ENCODE results near the gene NMUR1.

The NMUR1 gene

DNA sequence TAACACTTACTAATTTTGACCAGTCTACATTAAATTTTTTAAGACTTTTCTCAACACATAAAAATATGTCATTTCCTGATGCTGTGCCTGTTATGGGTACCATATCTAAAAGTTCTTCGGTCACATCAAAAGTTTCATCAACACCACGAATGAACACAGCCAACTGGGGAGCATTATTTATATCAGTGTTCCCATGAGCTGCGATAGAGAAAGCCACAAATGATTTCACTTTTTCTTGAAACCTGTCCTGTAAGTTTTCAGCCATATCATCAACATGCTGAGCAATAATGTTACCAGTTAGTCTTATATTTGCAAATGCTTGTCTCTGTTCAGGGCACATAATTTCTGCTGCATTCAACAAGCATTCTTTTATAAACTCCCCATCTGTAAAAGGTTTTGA is 35.6 kb downstream of the NMUR1 start:
- no peak overlapping the region for H3K4me3 ChIP-seq (ENCODE audit: low read depth, low read length)
- no peaks in the 10 kb centered on the region for H3K9me3 ChIP-seq (ENCODE audit: control insufficient read depth, insufficient read depth, low read depth, low read length)
- CTCF ChIA-PET, result interaction anchor here (0.6 kb wide), 1 partner anchor 101 kb away, joined by 3 read pairs; no protein-coding TSS in a partner anchor
- no peaks in the 10 kb centered on the region for H3K36me3 ChIP-seq (ENCODE audit: control insufficient read depth in 2 of 2, insufficient read depth in 1 of 2, low read length in 2 of 2)
- no peak overlapping the region for H3K27ac ChIP-seq (ENCODE audit: extremely low read depth, low read depth, low read length)
- TF ChIP-seq ZNF624 (tag by site-specific recombination; IDR thresholded peaks at IDR 0.05), result no peak
- TF ChIP-seq, protein P1, sequence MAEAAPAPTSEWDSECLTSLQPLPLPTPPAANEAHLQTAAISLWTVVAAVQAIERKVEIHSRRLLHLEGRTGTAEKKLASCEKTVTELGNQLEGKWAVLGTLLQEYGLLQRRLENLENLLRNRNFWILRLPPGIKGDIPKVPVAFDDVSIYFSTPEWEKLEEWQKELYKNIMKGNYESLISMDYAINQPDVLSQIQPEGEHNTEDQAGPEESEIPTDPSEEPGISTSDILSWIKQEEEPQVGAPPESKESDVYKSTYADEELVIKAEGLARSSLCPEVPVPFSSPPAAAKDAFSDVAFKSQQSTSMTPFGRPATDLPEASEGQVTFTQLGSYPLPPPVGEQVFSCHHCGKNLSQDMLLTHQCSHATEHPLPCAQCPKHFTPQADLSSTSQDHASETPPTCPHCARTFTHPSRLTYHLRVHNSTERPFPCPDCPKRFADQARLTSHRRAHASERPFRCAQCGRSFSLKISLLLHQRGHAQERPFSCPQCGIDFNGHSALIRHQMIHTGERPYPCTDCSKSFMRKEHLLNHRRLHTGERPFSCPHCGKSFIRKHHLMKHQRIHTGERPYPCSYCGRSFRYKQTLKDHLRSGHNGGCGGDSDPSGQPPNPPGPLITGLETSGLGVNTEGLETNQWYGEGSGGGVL (tag by site-specific recombination; IDR thresholded peaks at IDR 0.05), result no peak
- TF ChIP-seq, protein P2, sequence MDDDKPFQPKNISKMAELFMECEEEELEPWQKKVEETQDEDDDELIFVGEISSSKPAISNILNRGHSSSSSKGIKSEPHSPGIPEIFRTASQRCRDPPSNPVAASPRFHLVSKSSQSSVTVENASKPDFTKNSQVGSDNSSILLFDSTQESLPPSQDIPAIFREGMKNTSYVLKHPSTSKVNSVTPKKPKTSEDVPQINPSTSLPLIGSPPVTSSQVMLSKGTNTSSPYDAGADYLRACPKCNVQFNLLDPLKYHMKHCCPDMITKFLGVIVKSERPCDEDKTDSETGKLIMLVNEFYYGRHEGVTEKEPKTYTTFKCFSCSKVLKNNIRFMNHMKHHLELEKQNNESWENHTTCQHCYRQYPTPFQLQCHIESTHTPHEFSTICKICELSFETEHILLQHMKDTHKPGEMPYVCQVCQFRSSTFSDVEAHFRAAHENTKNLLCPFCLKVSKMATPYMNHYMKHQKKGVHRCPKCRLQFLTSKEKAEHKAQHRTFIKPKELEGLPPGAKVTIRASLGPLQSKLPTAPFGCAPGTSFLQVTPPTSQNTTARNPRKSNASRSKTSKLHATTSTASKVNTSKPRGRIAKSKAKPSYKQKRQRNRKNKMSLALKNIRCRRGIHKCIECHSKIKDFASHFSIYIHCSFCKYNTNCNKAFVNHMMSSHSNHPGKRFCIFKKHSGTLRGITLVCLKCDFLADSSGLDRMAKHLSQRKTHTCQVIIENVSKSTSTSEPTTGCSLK (tag by site-specific recombination; IDR thresholded peaks at IDR 0.05), result no peak
- no peak for TF ChIP-seq ZNF132 (tag by site-specific recombination; IDR thresholded peaks at IDR 0.05; ENCODE audit: borderline replicate concordance)
- no peak for TF ChIP-seq ZFHX2 (tag by site-specific recombination; conservative IDR thresholded peaks at IDR 0.05)
- no peak for TF ChIP-seq ZBTB7A (tag by site-specific recombination; IDR thresholded peaks at IDR 0.05; ENCODE audit: low read depth)
- no peak for TF ChIP-seq ZBTB21 (tag by site-specific recombination; IDR thresholded peaks at IDR 0.05)
- TF ChIP-seq, protein P3, sequence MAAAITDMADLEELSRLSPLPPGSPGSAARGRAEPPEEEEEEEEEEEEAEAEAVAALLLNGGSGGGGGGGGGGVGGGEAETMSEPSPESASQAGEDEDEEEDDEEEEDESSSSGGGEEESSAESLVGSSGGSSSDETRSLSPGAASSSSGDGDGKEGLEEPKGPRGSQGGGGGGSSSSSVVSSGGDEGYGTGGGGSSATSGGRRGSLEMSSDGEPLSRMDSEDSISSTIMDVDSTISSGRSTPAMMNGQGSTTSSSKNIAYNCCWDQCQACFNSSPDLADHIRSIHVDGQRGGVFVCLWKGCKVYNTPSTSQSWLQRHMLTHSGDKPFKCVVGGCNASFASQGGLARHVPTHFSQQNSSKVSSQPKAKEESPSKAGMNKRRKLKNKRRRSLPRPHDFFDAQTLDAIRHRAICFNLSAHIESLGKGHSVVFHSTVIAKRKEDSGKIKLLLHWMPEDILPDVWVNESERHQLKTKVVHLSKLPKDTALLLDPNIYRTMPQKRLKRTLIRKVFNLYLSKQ (tag by site-specific recombination; IDR thresholded peaks at IDR 0.05; ENCODE audit: borderline replicate concordance), result no peak
- TF ChIP-seq ZNF211 (tag by site-specific recombination; IDR thresholded peaks at IDR 0.05; ENCODE audit: low read depth), result no peak
- TF ChIP-seq ZNF670 (tag by site-specific recombination; IDR thresholded peaks at IDR 0.05; ENCODE audit: low read depth), result no peak
- TF ChIP-seq ZFP3 (tag by site-specific recombination; IDR thresholded peaks at IDR 0.05; ENCODE audit: low read depth), result no peak
- TF ChIP-seq ZNF530 (tag by site-specific recombination; IDR thresholded peaks at IDR 0.05; ENCODE audit: low read depth), result no peak
- TF ChIP-seq, protein P4, sequence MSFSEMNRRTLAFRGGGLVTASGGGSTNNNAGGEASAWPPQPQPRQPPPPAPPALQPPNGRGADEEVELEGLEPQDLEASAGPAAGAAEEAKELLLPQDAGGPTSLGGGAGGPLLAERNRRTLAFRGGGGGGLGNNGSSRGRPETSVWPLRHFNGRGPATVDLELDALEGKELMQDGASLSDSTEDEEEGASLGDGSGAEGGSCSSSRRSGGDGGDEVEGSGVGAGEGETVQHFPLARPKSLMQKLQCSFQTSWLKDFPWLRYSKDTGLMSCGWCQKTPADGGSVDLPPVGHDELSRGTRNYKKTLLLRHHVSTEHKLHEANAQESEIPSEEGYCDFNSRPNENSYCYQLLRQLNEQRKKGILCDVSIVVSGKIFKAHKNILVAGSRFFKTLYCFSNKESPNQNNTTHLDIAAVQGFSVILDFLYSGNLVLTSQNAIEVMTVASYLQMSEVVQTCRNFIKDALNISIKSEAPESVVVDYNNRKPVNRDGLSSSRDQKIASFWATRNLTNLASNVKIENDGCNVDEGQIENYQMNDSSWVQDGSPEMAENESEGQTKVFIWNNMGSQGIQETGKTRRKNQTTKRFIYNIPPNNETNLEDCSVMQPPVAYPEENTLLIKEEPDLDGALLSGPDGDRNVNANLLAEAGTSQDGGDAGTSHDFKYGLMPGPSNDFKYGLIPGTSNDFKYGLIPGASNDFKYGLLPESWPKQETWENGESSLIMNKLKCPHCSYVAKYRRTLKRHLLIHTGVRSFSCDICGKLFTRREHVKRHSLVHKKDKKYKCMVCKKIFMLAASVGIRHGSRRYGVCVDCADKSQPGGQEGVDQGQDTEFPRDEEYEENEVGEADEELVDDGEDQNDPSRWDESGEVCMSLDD (tag by site-specific recombination; IDR thresholded peaks at IDR 0.05), result no peak
- no peak for TF ChIP-seq ZEB2 (tag by site-specific recombination; IDR thresholded peaks at IDR 0.05)
- TF ChIP-seq, protein P5, sequence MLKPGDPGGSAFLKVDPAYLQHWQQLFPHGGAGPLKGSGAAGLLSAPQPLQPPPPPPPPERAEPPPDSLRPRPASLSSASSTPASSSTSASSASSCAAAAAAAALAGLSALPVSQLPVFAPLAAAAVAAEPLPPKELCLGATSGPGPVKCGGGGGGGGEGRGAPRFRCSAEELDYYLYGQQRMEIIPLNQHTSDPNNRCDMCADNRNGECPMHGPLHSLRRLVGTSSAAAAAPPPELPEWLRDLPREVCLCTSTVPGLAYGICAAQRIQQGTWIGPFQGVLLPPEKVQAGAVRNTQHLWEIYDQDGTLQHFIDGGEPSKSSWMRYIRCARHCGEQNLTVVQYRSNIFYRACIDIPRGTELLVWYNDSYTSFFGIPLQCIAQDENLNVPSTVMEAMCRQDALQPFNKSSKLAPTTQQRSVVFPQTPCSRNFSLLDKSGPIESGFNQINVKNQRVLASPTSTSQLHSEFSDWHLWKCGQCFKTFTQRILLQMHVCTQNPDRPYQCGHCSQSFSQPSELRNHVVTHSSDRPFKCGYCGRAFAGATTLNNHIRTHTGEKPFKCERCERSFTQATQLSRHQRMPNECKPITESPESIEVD (tag by site-specific recombination; IDR thresholded peaks at IDR 0.05), result no peak
- no peaks in the 10 kb centered on the region for H3K4me1 ChIP-seq (ENCODE audit: control insufficient read depth, insufficient read depth, low read length)
- POLR2A ChIA-PET, result no interaction called here
